AG09309 (cell line): Measurements from ENCODE around the gene PXT1.

Source experiments
- DNase-seq: peaks from one replicate; pipeline ENCODE4 v3.0.0-alpha.2; 2010; ENCODE audit warnings: low read depth
- H3K4me3 ChIP-seq: 2 replicates; pipeline ENCODE4 v1.5.1; 2011; ENCODE audit warnings: mild to moderate bottlenecking, low read depth, low read length, moderate library complexity; ENCODE audit not compliant: control insufficient read depth
- TF ChIP-seq, protein P1 (sequence below): IDR thresholded peaks from 2 replicates; pipeline ENCODE4 v1.5.1; 2011; ENCODE audit warnings: mild to moderate bottlenecking, low read depth, low read length, inconsistent platforms; ENCODE audit not compliant: insufficient read depth, control insufficient read depth; ENCODE audit errors: missing control alignments

Gene PXT1

DNA sequence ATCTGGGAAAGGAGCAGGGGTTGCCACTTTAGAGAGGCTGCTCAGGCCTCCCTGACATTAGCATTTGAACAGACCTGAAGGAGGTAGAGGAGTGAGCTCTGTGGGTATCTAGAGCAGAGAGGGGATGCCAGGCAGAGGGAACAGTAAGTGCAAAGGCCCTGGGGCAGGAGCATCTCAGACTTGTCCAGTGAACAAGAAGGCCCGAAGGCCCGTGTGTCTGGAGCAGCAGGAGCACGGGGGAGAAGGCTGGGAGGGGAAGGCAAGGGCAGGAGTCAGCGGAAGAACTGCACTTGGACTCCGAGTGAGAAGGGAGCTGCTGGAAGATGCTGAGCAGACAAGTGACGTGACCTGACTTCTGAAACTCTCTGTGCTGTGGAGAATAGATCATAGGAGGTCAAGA lies 70.6 kb downstream of the PXT1 start:
- no peak for DNase-seq
- TF ChIP-seq, protein P1, sequence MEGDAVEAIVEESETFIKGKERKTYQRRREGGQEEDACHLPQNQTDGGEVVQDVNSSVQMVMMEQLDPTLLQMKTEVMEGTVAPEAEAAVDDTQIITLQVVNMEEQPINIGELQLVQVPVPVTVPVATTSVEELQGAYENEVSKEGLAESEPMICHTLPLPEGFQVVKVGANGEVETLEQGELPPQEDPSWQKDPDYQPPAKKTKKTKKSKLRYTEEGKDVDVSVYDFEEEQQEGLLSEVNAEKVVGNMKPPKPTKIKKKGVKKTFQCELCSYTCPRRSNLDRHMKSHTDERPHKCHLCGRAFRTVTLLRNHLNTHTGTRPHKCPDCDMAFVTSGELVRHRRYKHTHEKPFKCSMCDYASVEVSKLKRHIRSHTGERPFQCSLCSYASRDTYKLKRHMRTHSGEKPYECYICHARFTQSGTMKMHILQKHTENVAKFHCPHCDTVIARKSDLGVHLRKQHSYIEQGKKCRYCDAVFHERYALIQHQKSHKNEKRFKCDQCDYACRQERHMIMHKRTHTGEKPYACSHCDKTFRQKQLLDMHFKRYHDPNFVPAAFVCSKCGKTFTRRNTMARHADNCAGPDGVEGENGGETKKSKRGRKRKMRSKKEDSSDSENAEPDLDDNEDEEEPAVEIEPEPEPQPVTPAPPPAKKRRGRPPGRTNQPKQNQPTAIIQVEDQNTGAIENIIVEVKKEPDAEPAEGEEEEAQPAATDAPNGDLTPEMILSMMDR = no peak
- H3K4me3 ChIP-seq = no peak overlapping the region

DNA sequence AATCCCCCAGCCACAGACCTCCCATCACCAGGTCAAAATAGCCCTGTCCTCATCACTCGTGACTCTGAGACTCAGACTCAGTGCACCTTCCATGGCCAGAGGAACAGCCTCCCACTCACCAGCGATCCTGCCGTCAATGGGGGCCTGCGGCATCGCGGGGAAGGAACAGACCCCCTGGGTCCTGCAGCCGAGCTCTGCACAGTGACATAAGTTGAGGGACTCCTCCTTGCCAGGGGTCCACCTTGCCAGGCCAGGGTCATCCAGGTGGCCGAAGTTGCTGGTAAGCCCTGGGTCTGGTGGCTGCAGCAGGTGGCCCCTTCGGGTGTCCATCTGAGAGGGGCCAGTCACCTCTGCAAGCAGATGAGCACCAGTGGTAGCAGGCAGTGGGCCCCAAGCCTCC lies 71.4 kb downstream of the PXT1 start:
- TF ChIP-seq, protein P1 = no peak
- H3K4me3 ChIP-seq = no peak overlapping the region

GRCh38 chr6:36370638-36371037 lies 72.0 kb downstream of the PXT1 start:
- TF ChIP-seq, protein P1 = no peak
- no peak overlapping the region for H3K4me3 ChIP-seq
- DNase-seq = no peak

More for the DNA sequence above, 71.4 kb downstream of the PXT1 start:
- no peak for DNase-seq

GRCh38 chr6:36368921-36369865 lies 73.5 kb downstream of the PXT1 start:
- no peak overlapping the region for H3K4me3 ChIP-seq
- TF ChIP-seq, protein P1 = no peak
- DNase-seq = peak; percentile 94

- TF ChIP-seq, protein P1 = no peak
- no peak overlapping the region for H3K4me3 ChIP-seq
- no peak for DNase-seq
Measured at GRCh38 chr6:36368421-36368820, 74.2 kb downstream of the PXT1 start.

DNA sequence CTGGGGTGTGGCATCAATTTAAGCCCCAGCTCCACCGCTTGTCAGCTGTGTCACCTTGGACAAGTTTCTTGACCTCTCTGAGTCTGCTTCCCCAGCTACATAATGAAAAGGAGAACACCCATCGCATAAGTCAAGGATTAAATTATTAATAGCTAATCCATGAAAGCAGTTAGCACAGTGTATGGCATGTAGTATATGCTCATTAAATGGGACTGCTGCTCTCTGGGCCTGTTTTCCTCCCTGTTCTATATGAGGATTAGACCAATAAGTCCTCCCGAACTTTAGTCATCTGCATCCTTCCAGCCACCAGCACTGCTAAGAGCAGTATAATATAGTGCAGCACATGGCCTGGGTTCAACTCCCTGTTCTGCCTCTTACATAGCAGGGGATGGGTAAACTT lies 74.9 kb downstream of the PXT1 start:
- TF ChIP-seq, protein P1 = no peak
- no peak overlapping the region for H3K4me3 ChIP-seq
- no peak for DNase-seq
